BLaER1 (cell line): ENCODE measurements around the gene RALGPS2.
A peak's percentile ranks its signal among the peaks of the same experiment; 100 is the strongest.

ENCODE experiments used
- H3K27ac ChIP-seq: shearing (Covaris generic); formaldehyde crosslinking; 2 replicates; pipeline ENCODE4 v1.8.1; 2022
- H3K27me3 ChIP-seq: shearing (Covaris generic); formaldehyde crosslinking; 2 replicates; pipeline ENCODE4 v1.8.1; 2022
- H3K36me3 ChIP-seq: shearing (Covaris generic); formaldehyde crosslinking; 2 replicates; pipeline ENCODE4 v1.8.1; 2022
- H3K4me1 ChIP-seq: shearing (Covaris generic); formaldehyde crosslinking; 2 replicates; pipeline ENCODE4 v1.8.1; 2022
- H3K4me2 ChIP-seq: shearing (Covaris generic); formaldehyde crosslinking; 2 replicates; pipeline ENCODE4 v1.8.1; 2022
- H3K4me3 ChIP-seq: shearing (Covaris generic); formaldehyde crosslinking; 2 replicates; pipeline ENCODE4 v1.8.1; 2022
- H3K9ac ChIP-seq: shearing (Covaris generic); formaldehyde crosslinking; 2 replicates; pipeline ENCODE4 v1.8.1; 2022
- H3K9me3 ChIP-seq: shearing (Covaris generic); formaldehyde crosslinking; 2 replicates; pipeline ENCODE4 v1.8.1; 2022
- H4K20me1 ChIP-seq: shearing (Covaris generic); formaldehyde crosslinking; 2 replicates; pipeline ENCODE4 v1.8.1; 2022
- Cebpa-rat ChIP-seq: shearing (Covaris generic); IDR thresholded peaks from 2 replicates; pipeline ENCODE4 v1.8.1; 2022

RALGPS2 gene

DNA sequence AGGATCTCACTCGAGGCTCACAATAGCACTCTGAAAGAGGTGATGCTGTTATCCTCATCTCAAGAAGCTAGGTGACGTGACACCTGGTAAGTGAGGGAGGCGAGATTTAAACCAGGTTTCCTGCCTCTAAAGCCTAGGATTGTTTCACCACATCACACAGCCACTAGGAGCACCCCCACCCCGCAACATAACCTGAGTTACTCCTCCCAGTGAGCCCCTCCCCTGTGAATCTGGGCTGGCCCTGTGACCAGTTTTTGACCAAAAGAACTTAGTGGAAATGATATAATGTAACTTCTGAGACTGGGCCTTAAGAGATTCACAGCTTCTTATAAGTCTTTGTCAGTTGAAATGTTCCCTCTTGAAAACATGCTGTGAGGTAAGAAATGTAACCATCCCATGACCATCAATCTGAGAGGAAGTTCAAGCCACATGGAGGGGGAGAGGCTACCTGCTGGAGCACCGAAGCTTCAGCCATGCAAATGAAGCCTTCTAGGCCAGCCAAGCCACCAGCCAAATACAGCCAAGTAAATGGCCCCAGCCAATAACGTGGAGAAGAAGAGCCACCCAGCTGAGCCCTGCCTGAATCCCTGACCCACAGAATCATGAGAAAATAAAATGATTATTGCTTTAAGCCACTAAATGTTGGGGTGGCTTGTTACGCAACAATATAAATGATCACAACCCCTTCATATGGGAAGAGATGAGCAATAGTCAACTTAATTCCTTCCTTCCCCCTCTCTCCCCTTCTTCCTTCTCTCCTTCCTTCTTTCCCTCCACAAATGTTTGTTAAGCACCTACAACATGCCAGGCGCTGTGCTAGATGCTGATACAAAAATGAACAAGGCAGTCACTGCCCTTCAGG, 239.7 kb downstream of the RALGPS2 start:
- H4K20me1 ChIP-seq, result no peaks in the 10 kb centered on the region
- H3K27ac ChIP-seq, result no peak overlapping the region
- peaks cover 5% of the 10 kb centered on the region for H3K4me1 ChIP-seq
- H3K9ac ChIP-seq, result no peak overlapping the region
- H3K4me3 ChIP-seq, result no peak overlapping the region
- no peaks in the 10 kb centered on the region for H3K27me3 ChIP-seq
- peak; percentile 62 for TF ChIP-seq Cebpa-rat
- peaks cover 6% of the 10 kb centered on the region for H3K9me3 ChIP-seq
- no peak overlapping the region for H3K4me2 ChIP-seq
- H3K36me3 ChIP-seq, result no peaks in the 10 kb centered on the region

DNA sequence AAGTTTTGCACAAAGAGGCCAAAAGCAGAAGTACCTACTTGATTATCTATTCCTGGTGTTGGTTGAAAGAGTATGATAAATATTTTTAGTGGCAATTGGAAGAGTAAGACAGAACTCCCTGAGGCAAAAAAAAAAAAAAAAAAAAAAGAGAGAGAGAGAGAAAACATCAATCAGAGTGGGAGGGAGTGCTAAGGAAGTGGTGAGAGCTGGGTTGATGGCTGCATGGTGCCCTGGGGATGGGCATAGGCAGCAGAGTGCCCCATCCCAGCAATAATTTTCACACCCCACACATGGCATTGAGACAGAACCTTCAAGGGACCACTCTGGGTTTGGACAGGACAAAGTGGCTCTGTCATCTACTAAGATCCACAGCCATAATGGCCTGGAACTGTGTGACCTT, 241.3 kb downstream of the RALGPS2 start:
- no peak overlapping the region for H3K9ac ChIP-seq
- no peaks in the 10 kb centered on the region for H4K20me1 ChIP-seq
- no peaks in the 10 kb centered on the region for H3K27me3 ChIP-seq
- no peak overlapping the region for H3K27ac ChIP-seq
- TF ChIP-seq Cebpa-rat, result no peak
- no peak overlapping the region for H3K4me3 ChIP-seq
- H3K4me2 ChIP-seq, result no peak overlapping the region
- peaks cover 6% of the 10 kb centered on the region for H3K9me3 ChIP-seq
- H3K4me1 ChIP-seq, result peaks cover 5% of the 10 kb centered on the region
- no peaks in the 10 kb centered on the region for H3K36me3 ChIP-seq

DNA sequence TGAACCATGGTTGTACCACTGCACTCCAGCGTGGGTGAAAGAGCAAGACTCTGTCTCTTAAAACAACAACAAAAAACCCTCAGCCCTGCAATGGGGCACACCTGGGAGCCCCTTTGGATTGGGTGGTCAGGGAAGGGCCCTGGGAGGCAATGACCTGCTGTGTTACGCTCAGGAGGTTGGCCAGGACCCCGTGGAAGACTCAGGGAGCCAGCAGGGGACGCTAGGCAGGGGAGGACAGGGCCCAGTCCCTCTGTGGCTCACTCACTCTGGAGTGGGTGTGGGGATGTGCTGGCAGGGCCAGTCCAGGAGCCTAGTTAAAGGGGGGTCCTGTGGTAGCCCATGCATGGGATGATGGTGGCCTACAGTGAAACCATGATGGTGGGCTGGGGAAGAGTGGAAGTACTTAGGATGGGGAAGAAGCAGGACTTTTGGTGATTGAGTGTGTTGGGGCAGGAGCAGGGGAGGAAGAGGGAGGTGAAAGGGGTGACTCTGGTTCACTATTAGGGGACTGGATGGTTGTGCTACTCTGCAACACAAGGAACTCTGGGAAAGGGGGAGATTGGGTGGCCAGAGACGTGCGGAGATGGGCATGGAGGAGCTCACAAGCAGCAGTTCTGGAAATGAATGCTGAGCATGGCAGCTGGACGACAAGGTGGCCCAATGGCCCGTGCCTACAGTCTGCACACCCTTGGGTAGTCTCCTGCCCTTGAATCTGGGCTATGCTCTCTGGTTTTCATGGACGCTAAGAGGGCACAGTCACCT, 244.4 kb downstream of the RALGPS2 start:
- Histone ChIP-seq H3K4me3 (no peak overlapping the region), H3K9ac (no peak overlapping the region), H3K9me3 (peaks cover 6% of the 10 kb centered on the region), H3K36me3 (no peaks in the 10 kb centered on the region), H3K4me2 (no peak overlapping the region), H3K27ac (no peak overlapping the region), H4K20me1 (no peaks in the 10 kb centered on the region), H3K4me1 (peaks cover 25% of the 10 kb centered on the region), H3K27me3 (no peaks in the 10 kb centered on the region)
- no peak for TF ChIP-seq Cebpa-rat

DNA sequence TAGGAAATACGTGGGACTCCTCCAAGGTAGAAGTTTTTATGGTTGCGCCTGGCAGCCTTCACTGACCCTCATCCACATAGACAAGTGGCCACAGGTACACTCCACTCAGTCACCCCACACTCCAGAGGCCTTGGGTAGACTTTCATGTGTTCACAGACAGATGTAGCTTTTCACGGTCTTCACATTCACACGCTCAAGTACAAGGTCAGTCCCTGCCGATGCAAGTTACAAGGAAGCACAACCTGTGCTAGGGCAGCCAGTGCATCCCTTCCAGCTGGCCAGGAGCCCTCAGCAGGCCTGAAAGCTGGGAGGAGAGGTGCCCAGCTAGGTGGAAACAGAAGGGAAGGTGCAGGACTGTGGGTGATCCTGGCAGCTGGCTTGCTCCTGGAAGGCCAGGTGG, 245.1 kb downstream of the RALGPS2 start:
- H3K9me3 ChIP-seq, result peaks cover 8% of the 10 kb centered on the region

More for the DNA sequence above, 245.1 kb downstream of the RALGPS2 start:
- Histone ChIP-seq H4K20me1 (no peaks in the 10 kb centered on the region), H3K27ac (no peak overlapping the region), H3K4me2 (no peak overlapping the region), H3K4me3 (no peak overlapping the region), H3K4me1 (peaks cover 25% of the 10 kb centered on the region), H3K27me3 (no peaks in the 10 kb centered on the region), H3K9ac (no peak overlapping the region), H3K36me3 (no peaks in the 10 kb centered on the region)
- no peak for TF ChIP-seq Cebpa-rat
